ENCODE measurements around the gene FGF12.
A peak's percentile ranks its signal among the peaks of the same experiment; 100 is the strongest.

The FGF12 gene

DNA sequence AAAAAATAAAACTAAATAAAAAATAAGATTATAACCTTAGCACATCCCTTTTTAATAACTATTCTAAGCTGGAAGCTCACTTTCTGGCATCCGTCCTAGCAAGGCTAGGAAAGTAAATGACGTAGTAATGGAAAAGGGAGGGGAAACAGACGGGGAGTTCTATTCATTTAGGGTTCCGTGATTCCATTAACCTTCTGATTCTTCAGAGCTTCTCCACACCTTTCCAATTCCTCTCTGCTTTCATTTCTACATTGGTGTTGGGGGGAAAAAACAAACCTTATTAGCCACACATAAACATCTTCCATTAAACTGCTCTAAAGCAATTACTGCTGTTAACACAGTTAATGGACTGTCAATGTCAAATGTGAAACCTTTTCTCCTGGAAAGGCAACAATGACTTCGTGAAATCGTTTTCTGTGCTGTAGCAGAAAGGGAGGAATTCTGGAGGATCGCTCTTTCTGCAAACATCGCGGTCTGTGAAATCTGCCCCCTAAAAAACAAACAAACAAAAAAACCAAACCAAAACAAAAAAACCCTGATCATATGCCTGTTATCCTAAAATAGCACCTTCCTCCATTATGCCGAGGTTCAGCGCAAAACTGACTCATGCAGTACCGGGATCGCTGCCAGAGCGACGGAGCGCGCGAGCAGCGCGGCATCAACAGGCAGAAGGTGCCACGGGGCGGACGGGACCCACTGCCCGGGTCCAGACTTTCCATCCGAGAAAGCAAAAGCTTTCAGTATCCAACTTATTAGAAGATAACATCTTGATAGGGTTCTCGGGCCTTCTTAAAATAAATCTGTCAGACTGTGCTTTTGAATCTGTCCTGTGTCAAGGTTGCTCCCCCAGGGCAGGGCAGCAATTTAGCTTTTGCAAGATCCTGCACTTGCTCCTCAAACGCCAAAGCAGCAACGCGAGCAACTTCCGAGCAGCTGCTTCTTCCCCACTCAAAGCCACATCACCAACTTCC is 156.2 kb downstream of the FGF12 start:
- CTCF ChIA-PET = interaction anchor here (1.1 to 1.5 kb wide), 2 partner anchors 11 to 469 kb away, joined by 3 read pairs; no protein-coding TSS in a partner anchor
- no peak for TF ChIP-seq CTCF (IDR thresholded peaks at IDR 0.05; ENCODE audit: insufficient read depth, low read length, missing control alignments)
- peak overlapping the region; percentile 49 for H3K4me3 ChIP-seq (ENCODE audit: low read depth, low read length)
- DNase-seq (ENCODE audit: low read depth, low spot score) = no peak
- POLR2A ChIA-PET = no interaction called here

- no peak for TF ChIP-seq CTCF (IDR thresholded peaks at IDR 0.05; ENCODE audit: insufficient read depth, low read length, missing control alignments)
- CTCF ChIA-PET = no interaction called here
- DNase-seq (ENCODE audit: low read depth, low spot score) = no peak
- POLR2A ChIA-PET = no interaction called here
- no peak overlapping the region for H3K4me3 ChIP-seq (ENCODE audit: low read depth, low read length)
Measured at GRCh38 chr3:192570315-192570714, 157.0 kb downstream of the FGF12 start.

- DNase-seq (ENCODE audit: low read depth, low spot score) = peak; percentile 74
- ChIA-PET POLR2A (no interaction called here), CTCF (interaction anchor here (0.6 to 6.1 kb wide), 10 partner anchors 9 to 1070 kb away, joined by 3 to 68 read pairs (median 3); no protein-coding TSS in a partner anchor)
- peak; percentile 71 for TF ChIP-seq CTCF (IDR thresholded peaks at IDR 0.05; ENCODE audit: insufficient read depth, low read length, missing control alignments)
- no peak overlapping the region for H3K4me3 ChIP-seq (ENCODE audit: low read depth, low read length)
Measured at GRCh38 chr3:192566706-192567290, 160.5 kb downstream of the FGF12 start.

DNA sequence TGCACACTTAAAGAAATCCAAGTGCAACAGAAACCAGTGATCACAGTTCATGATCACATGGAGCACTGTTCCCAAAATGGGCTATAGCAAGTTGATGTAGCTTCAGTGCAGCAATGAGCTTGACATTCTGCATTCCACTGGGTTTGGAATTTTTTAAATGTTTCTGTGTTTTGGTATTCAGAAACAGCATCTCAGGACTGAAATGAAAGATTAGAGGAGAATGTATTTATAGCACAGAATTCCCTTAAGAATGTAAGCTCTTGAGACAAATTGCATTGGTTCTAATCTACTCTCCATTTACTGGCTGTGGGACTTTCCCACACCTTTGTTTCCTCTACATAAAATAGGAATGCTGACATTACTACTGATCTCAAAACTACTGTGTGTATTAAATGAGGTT is 162.7 kb downstream of the FGF12 start:
- no peak overlapping the region for H3K4me3 ChIP-seq (ENCODE audit: low read depth, low read length)
- ChIA-PET CTCF (interaction anchor here (1.1 to 6.1 kb wide), 6 partner anchors 10 to 1039 kb away, joined by 3 to 68 read pairs (median 5); no protein-coding TSS in a partner anchor), POLR2A (no interaction called here)
- no peak for TF ChIP-seq CTCF (IDR thresholded peaks at IDR 0.05; ENCODE audit: insufficient read depth, low read length, missing control alignments)
- DNase-seq (ENCODE audit: low read depth, low spot score) = peak; percentile 9

GRCh38 chr3:192563417-192563816 is 163.9 kb downstream of the FGF12 start:
- ChIA-PET POLR2A (no interaction called here), CTCF (interaction anchor here (1.0 to 6.1 kb wide), 4 partner anchors 11 to 1779 kb away, joined by 3 to 41 read pairs (median 3); no protein-coding TSS in a partner anchor)
- H3K4me3 ChIP-seq (ENCODE audit: low read depth, low read length) = no peak overlapping the region
- TF ChIP-seq CTCF (IDR thresholded peaks at IDR 0.05; ENCODE audit: insufficient read depth, low read length, missing control alignments) = no peak
- DNase-seq (ENCODE audit: low read depth, low spot score) = no peak

DNA sequence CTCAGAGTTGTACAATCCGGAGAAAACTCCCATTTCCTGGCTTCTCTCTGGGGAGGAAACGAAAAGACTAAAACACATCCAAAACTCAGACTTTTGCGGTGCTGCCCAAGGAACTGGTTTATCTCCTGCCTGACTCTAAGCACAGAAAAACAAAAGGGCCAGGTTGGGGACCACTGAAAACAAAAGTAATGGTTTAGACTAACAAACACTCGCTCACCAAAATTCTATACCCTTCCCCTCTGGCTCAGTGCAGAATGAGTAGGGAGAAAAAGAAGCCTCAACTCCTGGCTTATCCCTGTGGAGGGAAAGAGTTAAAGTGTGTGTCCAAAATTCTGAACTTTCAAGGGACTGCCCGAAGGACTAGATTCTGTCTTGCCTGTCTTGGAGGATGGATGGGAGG is 173.6 kb downstream of the FGF12 start:
- POLR2A ChIA-PET = no interaction called here
- no peak overlapping the region for H3K4me3 ChIP-seq (ENCODE audit: low read depth, low read length)
- no peak for DNase-seq (ENCODE audit: low read depth, low spot score)
- CTCF ChIA-PET = no interaction called here
- TF ChIP-seq CTCF (IDR thresholded peaks at IDR 0.05; ENCODE audit: insufficient read depth, low read length, missing control alignments) = no peak
